Colonic mucosa (tissue), 4 donors: ENCODE measurements around the gene RTL1. TPM values are rescaled to one million over a fixed set of nuclear protein-coding genes. Genes with fewer than 3 reads are reported as not detected.

ENCODE experiments used
- DNase-seq: peaks from one replicate; pipeline ENCODE4 v3.0.0-alpha.2; 2020
- H3K27ac ChIP-seq: fragments of 200-600 bp; one replicate; pipeline ENCODE4 v1.8.0; 2021
- H3K27me3 ChIP-seq: fragments of 200-600 bp; one replicate; pipeline ENCODE4 v1.8.0; 2021
- H3K36me3 ChIP-seq: fragments of 200-600 bp; one replicate; pipeline ENCODE4 v1.8.0; 2021
- H3K4me1 ChIP-seq: fragments of 200-600 bp; one replicate; pipeline ENCODE4 v1.8.0; 2021; ENCODE audit warnings: mild to moderate bottlenecking
- H3K4me3 ChIP-seq: fragments of 200-600 bp; one replicate; pipeline ENCODE4 v1.8.0; 2021
- H3K9ac ChIP-seq, 2 donors: one replicate each; pipeline ENCODE4 v1.7.0; 2013; ENCODE audit warnings: control low read depth in 2 of 2, low read depth in 2 of 2, low read length in 2 of 2
- H3K9me3 ChIP-seq: fragments of 200-600 bp; one replicate; pipeline ENCODE4 v1.8.0; 2021
- CTCF ChIP-seq: fragments of 200-600 bp; IDR thresholded peaks from one replicate; pipeline ENCODE4 v1.8.0; 2022; ENCODE audit warnings: antibody characterized with exemption, mild to moderate bottlenecking
- intact Hi-C: fragments of 100-400 bp; cut with DNase I; formaldehyde crosslinking; loops from one replicate; pipeline ENCODE4 v1.14.1; 2022
- total RNA-seq, 2 donors: library from RNA; stranded (reverse); fragmentation: NEBNext Ultra II Directional in 1 of 2; extraction: Animal tissue kit (Norgen Biotek cat#: 25700) in 1 of 2; gene quantifications; one replicate each; pipeline ENCODE4 v1.2.1, GENCODE V29; 2021
- donor health status: healthy.
- donor health status: DM: no; HTN: no; CAD: no.
- donor health status: DM: no; HTN: no; CAD: no.

Gene RTL1
- total RNA-seq: not detected

GRCh38 chr14:100903672-100904185 is at the start of gene RTL1:
TSS of gene RTL1 (minus strand) at chr14:100903722. CDS start at chr14:100884788, 18,934 bp downstream.
- Histone ChIP-seq H3K27ac (no peak within 1 kb of the TSS), H3K4me1 (peaks cover 4% of the 10 kb centered on the region), H3K9ac (no peak within 1 kb of the TSS), H3K27me3 (peaks cover 10% of the 10 kb centered on the region), H3K9me3 (no peaks in the 10 kb centered on the region), H3K4me3 (no peak within 1 kb of the TSS), H3K36me3 (no peaks in the 10 kb centered on the region)
- intact Hi-C loops: loop anchor here (5.0 kb wide), 1 partner anchor 51 kb away; no protein-coding TSS in a partner anchor
- no peak for TF ChIP-seq CTCF
- DNase-seq: no peak

- no peak for TF ChIP-seq CTCF
- Histone ChIP-seq H3K36me3 (no peaks in the 10 kb centered on the region), H3K27ac (no peak overlapping the region), H3K27me3 (no peaks in the 10 kb centered on the region), H3K9me3 (no peaks in the 10 kb centered on the region), H3K4me3 (no peak overlapping the region), H3K9ac (no peak overlapping the region), H3K4me1 (no peaks in the 10 kb centered on the region)
- no peak for DNase-seq
- intact Hi-C loops: no loop called here
Measured at GRCh38 chr14:100950024-100950423, 46.5 kb upstream of the RTL1 start.

GRCh38 chr14:100944052-100944451 is 40.5 kb upstream of the RTL1 start:
- intact Hi-C loops: no loop called here

GRCh38 chr14:100930270-100930669 is 26.7 kb upstream of the RTL1 start:
- Histone ChIP-seq H3K27me3 (no peaks in the 10 kb centered on the region), H3K36me3 (no peaks in the 10 kb centered on the region), H3K9me3 (no peaks in the 10 kb centered on the region), H3K4me1 (no peaks in the 10 kb centered on the region), H3K27ac (no peak overlapping the region), H3K4me3 (no peak overlapping the region), H3K9ac (no peak overlapping the region)
- DNase-seq: no peak
- intact Hi-C loops: no loop called here
- TF ChIP-seq CTCF: no peak

More at GRCh38 chr14:100944052-100944451, 40.5 kb upstream of the RTL1 start:
- Histone ChIP-seq H3K27ac (no peak overlapping the region), H3K9me3 (no peaks in the 10 kb centered on the region), H3K27me3 (no peaks in the 10 kb centered on the region), H3K9ac (no peak overlapping the region), H3K4me1 (no peaks in the 10 kb centered on the region), H3K4me3 (no peak overlapping the region), H3K36me3 (no peaks in the 10 kb centered on the region)
- TF ChIP-seq CTCF: no peak
- DNase-seq: no peak

- Histone ChIP-seq H3K27me3 (no peaks in the 10 kb centered on the region), H3K36me3 (no peaks in the 10 kb centered on the region), H3K4me3 (no peak overlapping the region), H3K9me3 (no peaks in the 10 kb centered on the region), H3K9ac (no peak overlapping the region), H3K4me1 (no peaks in the 10 kb centered on the region), H3K27ac (no peak overlapping the region)
- no peak for TF ChIP-seq CTCF
- intact Hi-C loops: no loop called here
- no peak for DNase-seq
Measured at GRCh38 chr14:100915560-100915959, 12.0 kb upstream of the RTL1 start.
